Hindlimb muscle (tissue), 1 donor: ENCODE measurements around the gene GRAMD4. TPM values are rescaled to one million over a fixed set of nuclear protein-coding genes. Genes with fewer than 3 reads are reported as not detected.

Experiments
- DNase-seq: peaks from one replicate; pipeline ENCODE4 v3.0.0-alpha.2; 2013
- polyA plus RNA-seq: library from polyadenylated mRNA; unstranded; fragments of 120-200 nt; gene quantifications from one replicate; pipeline ENCODE4 v1.2.1, GENCODE V29; 2013; ENCODE audit not compliant: insufficient read length

GRAMD4 gene
- polyA plus RNA-seq, 1 donor, result 14.3 TPM

- DNase-seq, result no peak
Measured at GRCh38 chr22:46598224-46598623, 22.0 kb upstream of the GRAMD4 start.

GRCh38 chr22:46598737-46599424, 21.3 kb upstream of the GRAMD4 start:
- DNase-seq, result no peak

- DNase-seq, result no peak
Measured at GRCh38 chr22:46600273-46600796, 19.9 kb upstream of the GRAMD4 start.

- no peak for DNase-seq
Measured at GRCh38 chr22:46602025-46602424, 18.2 kb upstream of the GRAMD4 start.

- DNase-seq, result no peak
Measured at GRCh38 chr22:46604306-46604690, 15.9 kb upstream of the GRAMD4 start.

GRCh38 chr22:46605117-46605516, 15.1 kb upstream of the GRAMD4 start:
- no peak for DNase-seq

- DNase-seq, result no peak
Measured at GRCh38 chr22:46606886-46607285, 13.3 kb upstream of the GRAMD4 start.

- no peak for DNase-seq
Measured at GRCh38 chr22:46607483-46608114, 12.6 kb upstream of the GRAMD4 start.

- DNase-seq, result no peak
Measured at GRCh38 chr22:46609175-46609690, 11.0 kb upstream of the GRAMD4 start.

GRCh38 chr22:46609724-46610201, 10.4 kb upstream of the GRAMD4 start:
- no peak for DNase-seq

- no peak for DNase-seq
Measured at GRCh38 chr22:46610356-46610755, 9.8 kb upstream of the GRAMD4 start.

- no peak for DNase-seq
Measured at GRCh38 chr22:46611189-46611588, 9.0 kb upstream of the GRAMD4 start.

- DNase-seq, result no peak
Measured at GRCh38 chr22:46612341-46612903, 7.8 kb upstream of the GRAMD4 start.

GRCh38 chr22:46612904-46613605, 7.1 kb upstream of the GRAMD4 start:
- DNase-seq, result no peak

- no peak for DNase-seq
Measured at GRCh38 chr22:46613606-46614021, 6.6 kb upstream of the GRAMD4 start.

GRCh38 chr22:46614025-46614931, 5.9 kb upstream of the GRAMD4 start:
- DNase-seq, result no peak

- DNase-seq, result no peak
Measured at GRCh38 chr22:46617207-46617985, 2.8 kb upstream of the GRAMD4 start.

- no peak for DNase-seq
Measured at GRCh38 chr22:46617986-46618647, 2.1 kb upstream of the GRAMD4 start.

GRCh38 chr22:46618667-46619066, 1.5 kb upstream of the GRAMD4 start:
- no peak for DNase-seq

GRCh38 chr22:46619240-46619829, 851 bp upstream of the GRAMD4 start:
- no peak for DNase-seq
